GM23338 (cell line): ENCODE results near the gene CD93. TPM values are rescaled to one million over a fixed set of nuclear protein-coding genes. Genes with fewer than 3 reads are reported as not detected.

ENCODE experiments used
- ATAC-seq: fragments of 200-7000 bp; cut with Tn5 transposase; 3 replicates; pipeline ENCODE4 v1.9.1; 2020
- DNase-seq: peaks from one replicate; pipeline ENCODE4 v3.0.0-alpha.2; 2015; ENCODE audit warnings: low spot score
- H2AFZ ChIP-seq: fragments of 200-600 bp; sonication (generic); 2 replicates; pipeline ENCODE4 v1.8.0; 2016; ENCODE audit warnings: antibody characterized with exemption, mild to moderate bottlenecking, moderate library complexity
- H3F3A ChIP-seq: fragments of 200-600 bp; sonication (generic); replicated peaks from 2 replicates; pipeline ENCODE4 v1.8.0; 2017; ENCODE audit warnings: antibody characterized with exemption, mixed run types, low read depth
- H3K27ac ChIP-seq: fragments of 200-600 bp; sonication (generic); 2 replicates; pipeline ENCODE4 v1.6.1; 2016; ENCODE audit warnings: low read depth
- H3K27me3 ChIP-seq: fragments of 200-600 bp; sonication (generic); 2 replicates; pipeline ENCODE4 v1.8.0; 2016; ENCODE audit warnings: mild to moderate bottlenecking, mixed run types, moderate library complexity; ENCODE audit not compliant: insufficient read depth
- H3K36me3 ChIP-seq: fragments of 200-600 bp; sonication (generic); 2 replicates; pipeline ENCODE4 v1.8.0; 2016; ENCODE audit warnings: mild to moderate bottlenecking; ENCODE audit not compliant: insufficient read depth
- H3K4me1 ChIP-seq: fragments of 200-600 bp; sonication (generic); 2 replicates; pipeline ENCODE4 v1.8.0; 2016; ENCODE audit warnings: mild to moderate bottlenecking, moderate library complexity; ENCODE audit not compliant: insufficient read depth
- H3K4me2 ChIP-seq: fragments of 200-600 bp; sonication (generic); 2 replicates; pipeline ENCODE4 v1.7.1; 2017; ENCODE audit warnings: mixed run types
- H3K4me3 ChIP-seq: fragments of 200-600 bp; sonication (generic); 2 replicates; pipeline ENCODE4 v1.6.1; 2016; ENCODE audit warnings: mixed run types
- H3K79me2 ChIP-seq: fragments of 200-600 bp; sonication (generic); replicated peaks from 2 replicates; pipeline ENCODE4 v1.8.0; 2017; ENCODE audit warnings: mild to moderate bottlenecking; ENCODE audit not compliant: insufficient read depth
- H3K9me2 ChIP-seq: fragments of 200-600 bp; sonication (generic); 2 replicates; pipeline ENCODE4 v1.8.0; 2017; ENCODE audit not compliant: insufficient read depth
- H4K20me1 ChIP-seq: fragments of 200-600 bp; sonication (generic); replicated peaks from 2 replicates; pipeline ENCODE4 v1.8.0; 2017; ENCODE audit warnings: mild to moderate bottlenecking; ENCODE audit not compliant: insufficient read depth
- H3K27ac Mint-ChIP-seq: 2 replicates; pipeline ENCODE4 v1.8.0; 2020; ENCODE audit warnings: inconsistent platforms, mild to moderate bottlenecking, moderate library complexity, mixed read lengths
- H3K27me3 Mint-ChIP-seq: 3 replicates; pipeline ENCODE4 v1.8.0; 2022; ENCODE audit warnings: low read depth, mild to moderate bottlenecking, moderate library complexity, mixed read lengths, inconsistent platforms; ENCODE audit not compliant: insufficient read depth, poor library complexity
- H3K36me3 Mint-ChIP-seq: 3 replicates; pipeline ENCODE4 v1.8.0; 2021; ENCODE audit warnings: low read depth, mild to moderate bottlenecking, inconsistent platforms, moderate library complexity, mixed read lengths
- H3K4me1 Mint-ChIP-seq: 3 replicates; pipeline ENCODE4 v1.8.0; 2020; ENCODE audit warnings: mild to moderate bottlenecking, inconsistent platforms, mixed read lengths
- H3K4me3 Mint-ChIP-seq: 3 replicates; pipeline ENCODE4 v1.8.0; 2021; ENCODE audit warnings: moderate library complexity, mild to moderate bottlenecking, inconsistent platforms, mixed read lengths
- H3K9me3 Mint-ChIP-seq: 3 replicates; pipeline ENCODE4 v1.8.0; 2020; ENCODE audit warnings: moderate library complexity, mild to moderate bottlenecking, inconsistent platforms, mixed read lengths
- EZH2 ChIP-seq: fragments of 200-600 bp; sonication (generic); IDR thresholded peaks from one replicate; pipeline ENCODE4 v1.8.0; 2017; ENCODE audit warnings: antibody characterized with exemption, mild to moderate bottlenecking, low read depth; ENCODE audit not compliant: unreplicated experiment
- EZH2phosphoT487 ChIP-seq: fragments of 200-600 bp; sonication (generic); IDR thresholded peaks from one replicate; pipeline ENCODE4 v1.8.1; 2018; ENCODE audit warnings: antibody characterized with exemption; ENCODE audit not compliant: unreplicated experiment
- JUNB ChIP-seq: IDR thresholded peaks from one replicate; pipeline ENCODE4 v1.6.1; 2016; ENCODE audit warnings: antibody characterized with exemption; ENCODE audit not compliant: unreplicated experiment
- NANOG ChIP-seq: IDR thresholded peaks from 2 replicates; pipeline ENCODE4 v1.6.1; 2016; ENCODE audit warnings: antibody characterized with exemption, borderline replicate concordance
- POLR2AphosphoS5 ChIP-seq: IDR thresholded peaks from 2 replicates; pipeline ENCODE4 v1.6.1; 2016; ENCODE audit warnings: antibody characterized with exemption, low read depth
- STAT1 ChIP-seq: IDR thresholded peaks from one replicate; pipeline ENCODE4 v1.6.1; 2016; ENCODE audit warnings: antibody characterized with exemption; ENCODE audit not compliant: unreplicated experiment
- ZNF331 ChIP-seq: fragments of 250-450 bp; sonication (Bioruptor Pico); IDR thresholded peaks from 2 replicates; pipeline ENCODE4 v1.5.0; 2020; ENCODE audit warnings: low read depth, mild to moderate bottlenecking, moderate library complexity
- polyA plus RNA-seq: library from polyadenylated mRNA; unstranded; fragments of >200 nt; fragmentation: Nextera tagmentation; extraction: Ambion mirVana; gene quantifications from 2 replicates; pipeline ENCODE4 v1.2.1, GENCODE V29; 2016
- total RNA-seq: library from RNA; depleted of rRNA; stranded (reverse); fragments of >200 nt; shearing (Covaris generic); gene quantifications from 2 replicates; pipeline ENCODE4 v1.2.3, GENCODE V29; 2014
- TF ChIP-seq, protein P1 (sequence below): fragments of 250-450 bp; sonication (Bioruptor Pico); IDR thresholded peaks from 2 replicates; pipeline ENCODE4 v1.5.0; 2020; ENCODE audit warnings: mild to moderate bottlenecking, moderate library complexity
- TF ChIP-seq, protein P2 (sequence below), 2 experiments: fragments of 200-600 bp in 1 of 2; sonication (generic) in 1 of 2; conservative IDR thresholded peaks; 2 replicates each; pipeline versions ENCODE4 v1.5.1 to v1.6.1; 2016 to 2017; ENCODE audit warnings: antibody characterized with exemption in 2 of 2, low read depth in 2 of 2, mild to moderate bottlenecking in 2 of 2, moderate library complexity in 1 of 2
- TF ChIP-seq, protein P3 (sequence below): IDR thresholded peaks from one replicate; pipeline ENCODE4 v1.6.1; 2018; ENCODE audit warnings: antibody characterized with exemption; ENCODE audit not compliant: unreplicated experiment

Gene CD93
- total and polyA plus RNA-seq, 2 experiments from 2014 or later: 0.03 TPM; not detected in 1

DNA sequence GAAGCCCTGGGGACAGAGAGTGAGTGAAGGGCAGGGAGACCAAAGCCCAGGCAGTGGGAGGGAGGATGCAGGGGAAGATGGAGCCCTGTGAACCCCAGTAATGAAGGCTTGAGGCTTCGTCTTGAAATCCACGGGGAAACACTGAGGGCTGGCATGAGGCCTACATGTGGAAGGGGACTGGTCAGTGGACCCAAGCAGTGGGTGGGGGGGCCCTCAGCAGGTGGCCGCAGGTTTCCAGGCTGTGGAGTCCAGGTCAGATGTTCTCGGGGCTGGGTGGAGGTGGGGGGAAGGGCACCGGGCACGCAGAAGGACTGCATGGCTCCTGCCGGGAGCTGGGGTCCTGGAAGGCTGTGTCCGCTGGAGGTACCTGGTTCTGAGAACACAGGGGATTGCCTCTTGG is 2.7 kb upstream of the CD93 start (continued):
- TF ChIP-seq, protein P1, sequence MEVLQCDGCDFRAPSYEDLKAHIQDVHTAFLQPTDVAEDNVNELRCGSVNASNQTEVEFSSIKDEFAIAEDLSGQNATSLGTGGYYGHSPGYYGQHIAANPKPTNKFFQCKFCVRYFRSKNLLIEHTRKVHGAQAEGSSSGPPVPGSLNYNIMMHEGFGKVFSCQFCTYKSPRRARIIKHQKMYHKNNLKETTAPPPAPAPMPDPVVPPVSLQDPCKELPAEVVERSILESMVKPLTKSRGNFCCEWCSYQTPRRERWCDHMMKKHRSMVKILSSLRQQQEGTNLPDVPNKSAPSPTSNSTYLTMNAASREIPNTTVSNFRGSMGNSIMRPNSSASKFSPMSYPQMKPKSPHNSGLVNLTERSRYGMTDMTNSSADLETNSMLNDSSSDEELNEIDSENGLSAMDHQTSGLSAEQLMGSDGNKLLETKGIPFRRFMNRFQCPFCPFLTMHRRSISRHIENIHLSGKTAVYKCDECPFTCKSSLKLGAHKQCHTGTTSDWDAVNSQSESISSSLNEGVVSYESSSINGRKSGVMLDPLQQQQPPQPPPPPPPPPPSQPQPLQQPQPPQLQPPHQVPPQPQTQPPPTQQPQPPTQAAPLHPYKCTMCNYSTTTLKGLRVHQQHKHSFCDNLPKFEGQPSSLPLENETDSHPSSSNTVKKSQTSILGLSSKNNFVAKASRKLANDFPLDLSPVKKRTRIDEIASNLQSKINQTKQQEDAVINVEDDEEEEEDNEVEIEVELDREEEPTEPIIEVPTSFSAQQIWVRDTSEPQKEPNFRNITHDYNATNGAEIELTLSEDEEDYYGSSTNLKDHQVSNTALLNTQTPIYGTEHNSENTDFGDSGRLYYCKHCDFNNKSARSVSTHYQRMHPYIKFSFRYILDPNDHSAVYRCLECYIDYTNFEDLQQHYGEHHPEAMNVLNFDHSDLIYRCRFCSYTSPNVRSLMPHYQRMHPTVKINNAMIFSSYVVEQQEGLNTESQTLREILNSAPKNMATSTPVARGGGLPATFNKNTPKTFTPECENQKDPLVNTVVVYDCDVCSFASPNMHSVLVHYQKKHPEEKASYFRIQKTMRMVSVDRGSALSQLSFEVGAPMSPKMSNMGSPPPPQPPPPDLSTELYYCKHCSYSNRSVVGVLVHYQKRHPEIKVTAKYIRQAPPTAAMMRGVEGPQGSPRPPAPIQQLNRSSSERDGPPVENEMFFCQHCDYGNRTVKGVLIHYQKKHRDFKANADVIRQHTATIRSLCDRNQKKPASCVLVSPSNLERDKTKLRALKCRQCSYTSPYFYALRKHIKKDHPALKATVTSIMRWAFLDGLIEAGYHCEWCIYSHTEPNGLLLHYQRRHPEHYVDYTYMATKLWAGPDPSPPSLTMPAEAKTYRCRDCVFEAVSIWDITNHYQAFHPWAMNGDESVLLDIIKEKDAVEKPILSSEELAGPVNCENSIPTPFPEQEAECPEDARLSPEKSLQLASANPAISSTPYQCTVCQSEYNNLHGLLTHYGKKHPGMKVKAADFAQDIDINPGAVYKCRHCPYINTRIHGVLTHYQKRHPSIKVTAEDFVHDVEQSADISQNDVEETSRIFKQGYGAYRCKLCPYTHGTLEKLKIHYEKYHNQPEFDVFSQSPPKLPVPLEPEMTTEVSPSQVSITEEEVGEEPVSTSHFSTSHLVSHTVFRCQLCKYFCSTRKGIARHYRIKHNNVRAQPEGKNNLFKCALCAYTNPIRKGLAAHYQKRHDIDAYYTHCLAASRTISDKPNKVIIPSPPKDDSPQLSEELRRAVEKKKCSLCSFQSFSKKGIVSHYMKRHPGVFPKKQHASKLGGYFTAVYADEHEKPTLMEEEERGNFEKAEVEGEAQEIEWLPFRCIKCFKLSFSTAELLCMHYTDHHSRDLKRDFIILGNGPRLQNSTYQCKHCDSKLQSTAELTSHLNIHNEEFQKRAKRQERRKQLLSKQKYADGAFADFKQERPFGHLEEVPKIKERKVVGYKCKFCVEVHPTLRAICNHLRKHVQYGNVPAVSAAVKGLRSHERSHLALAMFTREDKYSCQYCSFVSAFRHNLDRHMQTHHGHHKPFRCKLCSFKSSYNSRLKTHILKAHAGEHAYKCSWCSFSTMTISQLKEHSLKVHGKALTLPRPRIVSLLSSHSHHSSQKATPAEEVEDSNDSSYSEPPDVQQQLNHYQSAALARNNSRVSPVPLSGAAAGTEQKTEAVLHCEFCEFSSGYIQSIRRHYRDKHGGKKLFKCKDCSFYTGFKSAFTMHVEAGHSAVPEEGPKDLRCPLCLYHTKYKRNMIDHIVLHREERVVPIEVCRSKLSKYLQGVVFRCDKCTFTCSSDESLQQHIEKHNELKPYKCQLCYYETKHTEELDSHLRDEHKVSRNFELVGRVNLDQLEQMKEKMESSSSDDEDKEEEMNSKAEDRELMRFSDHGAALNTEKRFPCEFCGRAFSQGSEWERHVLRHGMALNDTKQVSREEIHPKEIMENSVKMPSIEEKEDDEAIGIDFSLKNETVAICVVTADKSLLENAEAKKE (CRISPR knock-in tag): no peak
- no peak for TF ChIP-seq JUNB
- TF ChIP-seq, protein P2, sequence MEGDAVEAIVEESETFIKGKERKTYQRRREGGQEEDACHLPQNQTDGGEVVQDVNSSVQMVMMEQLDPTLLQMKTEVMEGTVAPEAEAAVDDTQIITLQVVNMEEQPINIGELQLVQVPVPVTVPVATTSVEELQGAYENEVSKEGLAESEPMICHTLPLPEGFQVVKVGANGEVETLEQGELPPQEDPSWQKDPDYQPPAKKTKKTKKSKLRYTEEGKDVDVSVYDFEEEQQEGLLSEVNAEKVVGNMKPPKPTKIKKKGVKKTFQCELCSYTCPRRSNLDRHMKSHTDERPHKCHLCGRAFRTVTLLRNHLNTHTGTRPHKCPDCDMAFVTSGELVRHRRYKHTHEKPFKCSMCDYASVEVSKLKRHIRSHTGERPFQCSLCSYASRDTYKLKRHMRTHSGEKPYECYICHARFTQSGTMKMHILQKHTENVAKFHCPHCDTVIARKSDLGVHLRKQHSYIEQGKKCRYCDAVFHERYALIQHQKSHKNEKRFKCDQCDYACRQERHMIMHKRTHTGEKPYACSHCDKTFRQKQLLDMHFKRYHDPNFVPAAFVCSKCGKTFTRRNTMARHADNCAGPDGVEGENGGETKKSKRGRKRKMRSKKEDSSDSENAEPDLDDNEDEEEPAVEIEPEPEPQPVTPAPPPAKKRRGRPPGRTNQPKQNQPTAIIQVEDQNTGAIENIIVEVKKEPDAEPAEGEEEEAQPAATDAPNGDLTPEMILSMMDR (conservative IDR thresholded peaks at IDR 0.05; ENCODE audit: low read depth in 2 of 2): no peak
- TF ChIP-seq POLR2AphosphoS5: no peak
- TF ChIP-seq EZH2phosphoT487: no peak
- TF ChIP-seq EZH2: no peak
- no peak for TF ChIP-seq ZNF331

DNA sequence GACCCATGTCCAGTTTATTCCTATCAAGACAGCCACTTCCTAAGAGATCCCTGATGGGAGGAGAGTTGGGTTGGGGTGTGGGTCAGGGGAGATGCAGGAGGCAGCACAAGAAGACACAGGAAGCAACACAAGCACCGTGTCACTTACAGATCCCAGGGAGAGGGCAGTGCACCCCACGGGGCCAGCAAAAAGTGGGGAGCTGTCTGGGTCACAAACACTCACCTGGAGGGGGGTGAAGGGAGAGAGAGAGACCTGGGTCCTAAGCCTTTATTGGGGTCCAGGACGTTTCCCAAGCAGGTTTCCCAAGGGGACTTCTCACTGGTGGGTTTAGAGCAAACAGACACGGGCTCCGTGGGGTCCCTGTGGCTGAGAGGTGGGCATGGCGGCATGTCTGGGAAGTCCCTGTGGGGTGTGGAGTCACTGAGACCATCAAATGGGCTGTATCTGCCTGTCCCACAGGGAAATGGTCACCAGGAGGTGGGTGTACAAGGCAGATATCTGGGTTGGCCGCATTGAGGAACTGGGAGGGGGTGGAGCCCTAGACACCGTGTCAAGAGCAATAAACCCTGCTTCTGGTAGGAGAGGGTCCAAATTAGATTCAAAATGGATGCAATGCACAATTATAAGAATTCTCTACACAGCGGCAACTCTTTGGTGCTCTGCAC is 1.6 kb upstream of the CD93 start:
- DNase-seq (no peak), ATAC-seq (no peak)
- Mint-ChIP-seq H3K27me3 (peaks cover 6% of the 10 kb centered on the region), H3K36me3 (no peaks in the 10 kb centered on the region), H3K27ac (no peak overlapping the region; the same call in 1 of the 2 replicates), H3K9me3 (no peaks in the 10 kb centered on the region), H3K4me1 (peaks cover 32% of the 10 kb centered on the region), H3K4me3 (no peak overlapping the region)
- Histone ChIP-seq H3K4me1 (no peaks in the 10 kb centered on the region; the same call in 1 of the 2 replicates), H3K4me3 (no peak overlapping the region), H3K36me3 (no peaks in the 10 kb centered on the region), H3K9me2 (no peaks in the 10 kb centered on the region), H3F3A (no peaks in the 10 kb centered on the region), H3K4me2 (no peak overlapping the region), H3K27me3 (no peaks in the 10 kb centered on the region), H4K20me1 (no peaks in the 10 kb centered on the region), H3K27ac (no peak overlapping the region), H2AFZ (no peak overlapping the region), H3K79me2 (no peaks in the 10 kb centered on the region)
- TF ChIP-seq STAT1 (no peak), NANOG (no peak), EZH2 (no peak), ZNF331 (no peak), EZH2phosphoT487 (no peak), JUNB (no peak)
- TF ChIP-seq, protein P3, sequence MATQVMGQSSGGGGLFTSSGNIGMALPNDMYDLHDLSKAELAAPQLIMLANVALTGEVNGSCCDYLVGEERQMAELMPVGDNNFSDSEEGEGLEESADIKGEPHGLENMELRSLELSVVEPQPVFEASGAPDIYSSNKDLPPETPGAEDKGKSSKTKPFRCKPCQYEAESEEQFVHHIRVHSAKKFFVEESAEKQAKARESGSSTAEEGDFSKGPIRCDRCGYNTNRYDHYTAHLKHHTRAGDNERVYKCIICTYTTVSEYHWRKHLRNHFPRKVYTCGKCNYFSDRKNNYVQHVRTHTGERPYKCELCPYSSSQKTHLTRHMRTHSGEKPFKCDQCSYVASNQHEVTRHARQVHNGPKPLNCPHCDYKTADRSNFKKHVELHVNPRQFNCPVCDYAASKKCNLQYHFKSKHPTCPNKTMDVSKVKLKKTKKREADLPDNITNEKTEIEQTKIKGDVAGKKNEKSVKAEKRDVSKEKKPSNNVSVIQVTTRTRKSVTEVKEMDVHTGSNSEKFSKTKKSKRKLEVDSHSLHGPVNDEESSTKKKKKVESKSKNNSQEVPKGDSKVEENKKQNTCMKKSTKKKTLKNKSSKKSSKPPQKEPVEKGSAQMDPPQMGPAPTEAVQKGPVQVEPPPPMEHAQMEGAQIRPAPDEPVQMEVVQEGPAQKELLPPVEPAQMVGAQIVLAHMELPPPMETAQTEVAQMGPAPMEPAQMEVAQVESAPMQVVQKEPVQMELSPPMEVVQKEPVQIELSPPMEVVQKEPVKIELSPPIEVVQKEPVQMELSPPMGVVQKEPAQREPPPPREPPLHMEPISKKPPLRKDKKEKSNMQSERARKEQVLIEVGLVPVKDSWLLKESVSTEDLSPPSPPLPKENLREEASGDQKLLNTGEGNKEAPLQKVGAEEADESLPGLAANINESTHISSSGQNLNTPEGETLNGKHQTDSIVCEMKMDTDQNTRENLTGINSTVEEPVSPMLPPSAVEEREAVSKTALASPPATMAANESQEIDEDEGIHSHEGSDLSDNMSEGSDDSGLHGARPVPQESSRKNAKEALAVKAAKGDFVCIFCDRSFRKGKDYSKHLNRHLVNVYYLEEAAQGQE: no peak
- TF ChIP-seq, protein P2 (conservative IDR thresholded peaks at IDR 0.05; ENCODE audit: low read depth in 2 of 2): no peak
